NCI-H1048 (cell line): ENCODE measurements around the gene C9orf43.
A peak's percentile ranks its signal among the peaks of the same experiment; 100 is the strongest.
"Not testable (repeated sequence)": the region's sequence is repeated elsewhere in the genome, so short reads cannot be mapped to it uniquely, and the experiment has no call there.

Experiments
- DNase-seq: peaks from one replicate; lab custom pipeline; 2025; lab: John Stamatoyannopoulos, UW

The C9orf43 gene

DNA sequence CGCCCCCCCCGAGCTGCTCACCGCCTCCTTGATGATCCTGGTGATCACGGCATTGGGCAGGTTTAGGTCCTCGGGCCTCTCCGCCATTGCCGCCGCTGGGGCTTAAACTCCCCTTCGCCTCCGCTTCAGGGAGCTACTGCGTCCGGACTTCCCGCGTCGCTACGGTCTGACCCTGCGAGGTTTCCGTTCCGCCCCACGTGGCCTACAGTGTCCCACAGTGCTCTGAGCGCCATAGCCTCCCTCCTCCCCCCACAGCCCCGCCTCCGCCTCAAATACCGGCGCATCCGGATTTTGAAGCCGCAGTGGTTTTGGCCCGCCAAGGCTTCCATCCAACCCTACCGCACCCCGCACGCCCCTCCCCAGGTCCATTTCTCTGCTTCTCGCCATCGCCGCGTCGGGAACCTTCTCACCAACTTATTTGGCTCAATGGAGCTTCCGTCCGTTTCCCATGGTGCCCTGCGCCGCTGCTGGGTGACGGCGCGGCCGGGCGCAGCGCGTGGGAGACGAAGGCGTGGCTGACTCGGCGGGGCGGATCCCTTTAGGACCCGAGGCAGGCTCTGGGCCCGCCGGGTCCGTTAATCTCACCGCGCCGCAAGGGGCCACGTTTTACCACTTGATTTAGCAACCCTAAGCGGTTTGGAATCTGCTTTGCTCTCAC is at the start of gene C9orf43, which contains the start of gene POLE3:
Gene C9orf43 (plus strand): TSS at position 541 of the 658 bp plus-strand sequence. CDS start 2,747 bp downstream, outside the sequence.
Gene POLE3 (minus strand): TSS at position 469 of the 658 bp plus-strand sequence. CDS start 382 bp downstream, at position 87.
- peak; percentile 84 for DNase-seq

- DNase-seq, result no peak
Measured at GRCh38 chr9:113361304-113362018, 49.1 kb upstream of the C9orf43 start.

DNA sequence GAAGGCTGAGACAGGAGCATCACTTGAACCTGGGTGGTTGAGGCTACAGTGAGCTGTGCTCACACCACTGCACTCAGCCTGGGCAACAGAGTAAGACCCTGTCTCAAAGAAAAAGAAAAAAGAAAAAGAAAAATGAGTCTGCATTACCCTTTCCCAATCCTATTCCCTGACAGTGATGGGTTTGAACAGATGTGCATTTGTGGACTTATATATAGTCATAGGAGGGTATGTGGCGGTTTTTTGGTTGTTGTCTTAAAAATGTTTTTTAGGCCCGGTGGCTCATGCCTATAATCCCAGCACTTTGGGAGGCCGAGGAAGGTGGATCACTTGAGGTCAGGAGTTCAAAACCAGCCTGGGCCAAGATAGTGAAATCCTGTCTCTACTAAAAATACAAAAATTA is 47.2 kb upstream of the C9orf43 start:
- no peak for DNase-seq

DNA sequence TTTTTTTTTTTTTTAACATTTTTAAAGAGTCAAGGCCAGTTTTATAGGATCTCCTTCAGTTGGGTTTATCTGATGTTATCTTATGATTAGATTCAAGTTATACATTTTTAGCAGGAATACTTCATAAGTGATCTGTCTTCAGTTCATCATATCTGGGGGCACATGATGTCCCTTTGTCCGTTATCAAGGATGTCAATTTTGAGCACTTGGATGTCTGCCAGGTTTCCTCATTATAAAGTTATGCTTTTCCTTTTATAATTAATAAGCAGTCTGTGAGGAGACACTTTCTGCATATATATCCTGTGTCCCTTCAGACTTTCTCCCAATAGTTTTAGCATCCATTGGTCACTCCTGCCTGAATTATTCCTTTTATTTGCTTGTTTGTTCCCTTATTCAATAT is 45.6 kb upstream of the C9orf43 start:
- no peak for DNase-seq

- not testable (repeated sequence) for DNase-seq
Measured at GRCh38 chr9:113365652-113366051, 44.9 kb upstream of the C9orf43 start.

GRCh38 chr9:113368348-113368981 is 42.1 kb upstream of the C9orf43 start:
- no peak for DNase-seq

- no peak for DNase-seq
Measured at GRCh38 chr9:113368982-113369854, 41.3 kb upstream of the C9orf43 start.

DNA sequence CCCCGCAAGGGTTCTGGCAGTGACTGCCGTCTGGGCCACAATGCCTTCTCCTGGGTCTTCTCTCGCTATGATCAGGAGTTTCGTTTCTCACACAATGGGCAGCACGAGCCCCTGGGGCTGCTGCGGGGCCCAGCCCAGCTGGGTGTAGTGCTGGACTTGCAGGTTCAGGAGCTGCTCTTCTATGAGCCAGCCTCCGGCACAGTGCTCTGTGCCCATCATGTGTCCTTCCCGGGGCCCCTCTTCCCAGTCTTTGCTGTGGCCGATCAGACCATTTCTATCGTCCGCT is 40.7 kb upstream of the C9orf43 start:
- no peak for DNase-seq

DNA sequence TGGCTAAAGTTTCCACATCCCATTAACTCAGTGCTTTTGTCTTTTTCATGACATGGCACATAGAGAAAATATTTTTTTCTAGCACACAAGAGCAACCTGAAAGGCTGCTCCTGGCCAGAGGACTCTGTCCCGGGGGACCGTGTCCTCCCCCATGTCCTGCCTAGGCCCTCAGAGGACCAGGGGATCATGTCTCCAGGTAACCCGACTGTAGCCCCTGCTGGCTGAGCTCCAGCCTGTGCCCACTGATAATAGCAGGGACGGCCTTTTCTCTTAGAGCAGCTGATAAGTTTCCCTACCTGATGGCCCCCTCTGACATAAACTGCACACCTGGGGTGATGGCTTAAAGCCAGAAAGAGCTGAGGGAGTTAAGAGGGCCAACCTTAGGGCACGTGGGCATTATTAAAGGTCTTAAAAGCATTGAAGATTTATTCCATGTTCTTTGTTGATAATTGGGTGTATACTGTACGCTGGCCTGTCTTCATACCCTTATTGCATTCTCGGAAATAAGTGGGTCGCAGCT is 39.7 kb upstream of the C9orf43 start:
- no peak for DNase-seq

- no peak for DNase-seq
Measured at GRCh38 chr9:113372059-113372458, 38.5 kb upstream of the C9orf43 start.

- no peak for DNase-seq
Measured at GRCh38 chr9:113373256-113373655, 37.3 kb upstream of the C9orf43 start.

DNA sequence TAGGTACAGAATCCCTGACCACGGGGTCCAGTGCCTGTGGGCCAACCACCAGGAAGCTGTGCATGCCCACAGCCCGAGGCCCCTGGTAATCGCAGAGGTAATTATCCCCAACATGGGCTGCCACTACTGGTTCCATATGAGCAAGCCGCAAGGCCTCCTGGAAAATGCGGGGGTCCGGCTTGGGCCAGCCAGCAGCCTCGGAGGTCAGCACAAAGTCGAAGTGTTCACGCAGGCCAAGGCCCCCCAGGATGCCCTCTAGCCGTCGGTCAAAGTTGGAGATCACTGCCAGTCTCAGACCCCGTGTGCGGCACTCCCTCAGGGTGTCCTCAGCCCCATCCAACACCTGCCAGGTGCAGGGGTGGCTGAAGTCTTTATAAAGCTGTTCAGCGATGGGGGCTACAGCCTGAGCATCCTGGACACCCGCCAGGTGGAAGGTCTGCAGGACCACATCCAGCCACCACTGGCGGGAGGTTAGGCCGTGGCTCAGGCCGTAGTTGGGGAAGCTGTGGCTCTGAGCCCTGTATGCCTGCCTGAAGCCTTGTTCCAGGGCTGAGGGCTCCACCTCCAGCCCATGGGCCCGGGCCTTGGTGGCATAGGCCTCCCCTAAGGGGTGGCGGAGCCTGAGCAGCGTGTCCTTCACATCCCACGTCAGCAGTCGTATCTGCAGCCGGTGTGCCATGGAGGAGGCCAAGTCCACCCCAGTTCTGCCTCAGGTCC is 36.7 kb upstream of the C9orf43 start:
- no peak for DNase-seq

GRCh38 chr9:113375057-113376023 is 35.2 kb upstream of the C9orf43 start:
- no peak for DNase-seq

DNA sequence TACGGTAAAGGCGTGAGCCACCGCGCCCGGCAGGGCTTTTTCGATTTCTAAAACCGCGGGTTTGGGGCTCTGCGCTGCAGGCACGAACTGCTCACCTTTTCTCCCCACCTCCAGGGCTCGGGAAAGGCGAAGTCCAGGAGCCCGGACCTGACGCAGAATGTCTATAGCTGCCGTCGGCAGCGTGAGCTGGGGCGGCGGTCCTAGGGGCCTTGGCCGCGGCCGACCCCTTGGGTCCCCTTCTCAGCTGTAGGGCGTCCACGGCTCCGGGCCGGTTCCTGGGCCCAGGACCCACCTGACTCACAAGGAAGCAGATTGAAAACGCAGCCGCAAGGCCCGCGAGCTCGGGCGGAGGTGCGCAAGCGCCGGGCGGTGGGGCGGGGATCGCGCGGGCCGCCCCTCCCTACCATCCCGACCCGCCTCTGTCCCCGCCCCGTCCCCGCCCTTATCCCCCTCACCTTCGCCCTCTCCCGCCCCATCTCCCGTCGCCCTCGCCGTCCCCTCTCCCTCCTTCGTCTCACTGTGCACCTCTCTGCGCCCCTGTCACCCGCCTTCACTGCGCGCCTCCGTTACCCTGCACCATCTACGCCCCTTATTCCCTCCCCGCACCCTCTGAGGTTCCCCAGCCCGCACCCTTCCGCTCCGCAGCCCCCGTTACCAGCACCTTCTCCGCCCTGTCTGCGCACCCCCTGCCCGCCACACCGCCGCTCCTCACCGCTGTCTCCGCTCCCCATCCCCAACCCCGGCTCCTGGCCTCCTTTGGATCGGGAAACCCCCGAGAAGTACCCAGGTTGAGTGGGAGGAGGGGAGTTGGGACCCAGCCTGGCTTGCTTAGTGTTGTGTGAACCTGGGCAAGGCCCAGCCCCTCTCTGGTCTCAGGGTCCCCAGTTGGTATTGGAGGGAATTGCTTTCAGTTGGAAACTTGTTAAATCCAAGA is 33.6 kb upstream of the C9orf43 start, which contains the start of gene HDHD3:
Gene HDHD3 (minus strand): TSS at position 353 of the 934 bp plus-strand sequence. CDS start 2,632 bp downstream, outside the sequence.
- DNase-seq, result peak; percentile 52

- not testable (repeated sequence) for DNase-seq
Measured at GRCh38 chr9:113379094-113379828, 31.3 kb upstream of the C9orf43 start.

DNA sequence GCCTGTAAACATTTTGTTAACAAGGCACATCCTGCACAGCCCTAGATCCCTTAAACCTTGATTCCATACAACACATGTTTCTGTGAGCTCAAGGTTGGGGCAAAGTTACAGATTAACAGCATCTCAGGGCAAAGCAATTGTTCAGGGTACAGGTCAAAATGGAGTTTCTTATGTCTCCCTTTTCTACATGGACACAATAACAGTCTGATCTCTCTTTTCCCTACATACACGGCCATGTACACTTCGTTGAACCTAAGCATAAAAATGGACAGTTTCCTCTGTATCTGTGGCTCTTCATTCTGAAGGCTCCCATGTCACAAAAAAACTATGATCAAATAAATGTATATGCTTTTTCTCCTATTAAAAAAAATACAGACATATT is 30.7 kb upstream of the C9orf43 start:
- not testable (repeated sequence) for DNase-seq

DNA sequence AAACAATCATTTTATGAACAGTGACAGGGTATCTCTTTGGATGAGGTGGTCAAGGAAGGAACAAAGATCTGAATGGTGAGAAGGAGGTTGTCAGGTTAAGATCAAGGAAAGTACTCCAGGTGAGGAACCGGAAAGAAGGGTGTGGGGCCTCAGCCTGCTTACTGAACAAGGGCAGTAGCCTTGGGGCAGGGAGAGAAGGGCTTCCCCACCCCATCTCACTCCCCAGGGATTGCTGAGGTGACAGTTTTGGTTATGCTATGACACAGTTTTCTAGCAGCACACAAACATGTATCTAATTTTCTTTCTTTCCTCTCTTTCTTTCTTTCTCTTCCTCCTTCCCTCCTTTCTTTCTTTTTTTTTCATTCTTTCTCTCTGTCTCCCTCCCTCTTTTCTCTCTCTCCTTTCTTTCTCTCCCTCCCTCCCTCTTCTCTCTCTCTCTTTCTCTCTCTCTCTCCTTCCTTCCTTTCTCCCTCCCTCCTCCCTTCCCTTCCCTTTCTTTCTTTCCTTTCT is 29.6 kb upstream of the C9orf43 start:
- DNase-seq, result no peak

DNA sequence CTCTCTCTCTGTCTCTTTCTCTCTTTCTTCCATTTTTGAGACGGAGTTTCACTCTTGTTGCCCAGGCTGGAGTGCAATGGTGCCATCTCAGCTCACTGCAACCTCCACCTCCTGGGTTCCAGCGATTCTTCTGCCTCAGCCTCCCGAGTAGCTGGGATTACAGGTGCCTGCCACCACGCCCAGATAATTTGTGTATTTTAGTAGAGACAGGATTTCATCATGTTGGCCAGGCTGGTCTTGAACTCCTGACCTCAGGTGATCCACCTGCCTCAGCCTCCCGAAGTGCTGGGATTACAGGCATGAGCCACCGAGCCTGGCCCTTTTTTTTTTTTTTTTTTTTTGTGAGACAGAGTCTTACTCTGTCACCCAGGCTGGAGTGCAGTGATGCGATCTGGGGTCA is 29.1 kb upstream of the C9orf43 start:
- not testable (repeated sequence) for DNase-seq
